Loucy (cell line): ENCODE measurements around the gene RARRES1.

Source experiments
- H2AFZ ChIP-seq: fragments of 200-600 bp; sonication (generic); 2 replicates; pipeline ENCODE4 v1.6.0; 2016; ENCODE audit warnings: antibody characterized with exemption, mild to moderate bottlenecking, low read length, moderate library complexity
- H3F3A ChIP-seq: fragments of 200-600 bp; 2 replicates; pipeline ENCODE4 v1.6.0; 2016; ENCODE audit warnings: antibody characterized with exemption, low read depth, mild to moderate bottlenecking
- H3K27me3 ChIP-seq: fragments of 200-600 bp; sonication (generic); 2 replicates; pipeline ENCODE4 v1.6.1; 2014; ENCODE audit warnings: low read length, mild to moderate bottlenecking; ENCODE audit not compliant: insufficient read depth, poor library complexity, severe bottlenecking
- H3K36me3 ChIP-seq: fragments of 200-600 bp; sonication (generic); 2 replicates; pipeline ENCODE4 v1.6.1; 2016; ENCODE audit warnings: low read length; ENCODE audit not compliant: insufficient read depth
- H3K4me1 ChIP-seq: fragments of 200-600 bp; sonication (generic); 2 replicates; pipeline ENCODE4 v1.5.1; 2014; ENCODE audit warnings: low read length, mild to moderate bottlenecking; ENCODE audit not compliant: insufficient read depth, poor library complexity, severe bottlenecking
- H3K4me2 ChIP-seq: fragments of 200-600 bp; sonication (generic); 2 replicates; pipeline ENCODE4 v1.6.0; 2014; ENCODE audit warnings: antibody characterized with exemption, low read length, low read depth, mild to moderate bottlenecking; ENCODE audit not compliant: poor library complexity, severe bottlenecking
- H3K4me3 ChIP-seq: fragments of 200-600 bp; sonication (generic); 2 replicates; pipeline ENCODE4 v1.5.1; 2014; ENCODE audit warnings: low read length, mild to moderate bottlenecking, mixed read lengths; ENCODE audit not compliant: poor library complexity, severe bottlenecking
- H3K79me2 ChIP-seq: fragments of 200-600 bp; sonication (generic); 2 replicates; pipeline ENCODE4 v1.6.1; 2014; ENCODE audit warnings: low read length; ENCODE audit not compliant: insufficient read depth
- H3K9ac ChIP-seq: fragments of 200-600 bp; sonication (generic); 2 replicates; pipeline ENCODE4 v1.6.0; 2014; ENCODE audit warnings: mild to moderate bottlenecking, low read depth, low read length, moderate library complexity; ENCODE audit not compliant: poor library complexity, severe bottlenecking
- H3K9me2 ChIP-seq: fragments of 200-600 bp; sonication (generic); replicated peaks from 2 replicates; pipeline ENCODE4 v1.6.1; 2016; ENCODE audit warnings: low read depth, low read length, mixed read lengths
- H3K9me3 ChIP-seq: fragments of 200-600 bp; sonication (generic); 2 replicates; pipeline ENCODE4 v1.6.1; 2014; ENCODE audit warnings: mild to moderate bottlenecking, antibody characterized with exemption, low read length, low read depth; ENCODE audit not compliant: insufficient read depth
- H4K20me1 ChIP-seq: fragments of 200-600 bp; sonication (generic); 2 replicates; pipeline ENCODE4 v1.6.0; 2014; ENCODE audit warnings: antibody characterized with exemption, low read length, mild to moderate bottlenecking; ENCODE audit not compliant: insufficient read depth, poor library complexity, severe bottlenecking
- EZH2phosphoT487 ChIP-seq: fragments of 200-600 bp; IDR thresholded peaks from 2 replicates; pipeline ENCODE4 v1.6.1; 2018; ENCODE audit warnings: antibody characterized with exemption, mild to moderate bottlenecking, moderate library complexity, borderline replicate concordance
- TF ChIP-seq, protein P1 (sequence below): fragments of 200-600 bp; sonication (generic); conservative IDR thresholded peaks from 2 replicates; pipeline ENCODE4 v1.5.1; 2014; ENCODE audit warnings: mild to moderate bottlenecking, antibody characterized with exemption, low read length

The RARRES1 gene

DNA sequence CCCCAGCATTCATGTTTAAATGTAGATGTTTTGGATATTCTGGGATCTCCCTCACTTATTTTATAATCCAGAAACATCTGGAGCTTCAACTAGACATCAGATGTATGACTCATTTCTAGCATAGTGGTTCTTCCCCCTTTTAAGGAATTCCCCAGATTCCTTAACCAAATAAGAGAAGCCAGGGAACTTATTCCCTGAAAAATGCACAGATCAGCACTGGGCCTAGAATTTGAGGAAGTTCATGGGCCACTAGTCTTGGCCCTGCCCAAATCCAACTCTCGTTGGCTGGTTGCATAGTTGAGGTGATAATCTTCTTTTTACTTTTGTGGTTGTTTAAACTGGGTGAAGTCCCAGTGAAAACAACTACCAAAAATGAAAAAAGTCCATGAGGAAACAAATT is 20.4 kb downstream of the RARRES1 start:
- Histone ChIP-seq H4K20me1 (no peaks in the 10 kb centered on the region), H3K36me3 (peaks cover 6% of the 10 kb centered on the region; the same call in 1 of the 2 replicates), H2AFZ (no peak overlapping the region), H3F3A (no peaks in the 10 kb centered on the region), H3K4me1 (peaks cover 5% of the 10 kb centered on the region), H3K9me2 (no peaks in the 10 kb centered on the region), H3K4me3 (no peak overlapping the region), H3K79me2 (no peaks in the 10 kb centered on the region), H3K9me3 (no peaks in the 10 kb centered on the region), H3K27me3 (no peaks in the 10 kb centered on the region), H3K9ac (no peak overlapping the region), H3K4me2 (no peak overlapping the region)
- no peak for TF ChIP-seq EZH2phosphoT487
- TF ChIP-seq, protein P1, sequence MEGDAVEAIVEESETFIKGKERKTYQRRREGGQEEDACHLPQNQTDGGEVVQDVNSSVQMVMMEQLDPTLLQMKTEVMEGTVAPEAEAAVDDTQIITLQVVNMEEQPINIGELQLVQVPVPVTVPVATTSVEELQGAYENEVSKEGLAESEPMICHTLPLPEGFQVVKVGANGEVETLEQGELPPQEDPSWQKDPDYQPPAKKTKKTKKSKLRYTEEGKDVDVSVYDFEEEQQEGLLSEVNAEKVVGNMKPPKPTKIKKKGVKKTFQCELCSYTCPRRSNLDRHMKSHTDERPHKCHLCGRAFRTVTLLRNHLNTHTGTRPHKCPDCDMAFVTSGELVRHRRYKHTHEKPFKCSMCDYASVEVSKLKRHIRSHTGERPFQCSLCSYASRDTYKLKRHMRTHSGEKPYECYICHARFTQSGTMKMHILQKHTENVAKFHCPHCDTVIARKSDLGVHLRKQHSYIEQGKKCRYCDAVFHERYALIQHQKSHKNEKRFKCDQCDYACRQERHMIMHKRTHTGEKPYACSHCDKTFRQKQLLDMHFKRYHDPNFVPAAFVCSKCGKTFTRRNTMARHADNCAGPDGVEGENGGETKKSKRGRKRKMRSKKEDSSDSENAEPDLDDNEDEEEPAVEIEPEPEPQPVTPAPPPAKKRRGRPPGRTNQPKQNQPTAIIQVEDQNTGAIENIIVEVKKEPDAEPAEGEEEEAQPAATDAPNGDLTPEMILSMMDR = no peak

DNA sequence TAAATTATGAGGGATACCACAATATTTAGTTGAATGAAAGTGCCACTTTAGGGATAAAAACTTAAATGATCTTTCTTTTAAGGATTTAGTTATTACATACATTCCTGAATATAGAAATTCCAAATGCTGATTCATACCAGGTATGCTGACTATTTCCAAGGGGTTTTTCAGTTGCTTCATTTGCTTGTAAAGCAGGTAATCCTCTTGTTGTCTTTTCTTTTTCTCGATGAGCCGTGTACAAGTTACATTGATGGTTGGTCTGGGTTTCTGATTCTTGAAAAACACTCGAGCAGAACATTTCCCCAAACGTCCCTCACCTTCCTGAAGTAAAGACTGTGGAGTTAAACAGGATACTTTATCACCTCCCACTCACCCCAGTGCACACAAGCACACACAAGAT is 21.7 kb downstream of the RARRES1 start:
- TF ChIP-seq, protein P1 = no peak
- no peak for TF ChIP-seq EZH2phosphoT487
- H3K79me2 ChIP-seq = no peaks in the 10 kb centered on the region
- no peaks in the 10 kb centered on the region for H3F3A ChIP-seq

DNA sequence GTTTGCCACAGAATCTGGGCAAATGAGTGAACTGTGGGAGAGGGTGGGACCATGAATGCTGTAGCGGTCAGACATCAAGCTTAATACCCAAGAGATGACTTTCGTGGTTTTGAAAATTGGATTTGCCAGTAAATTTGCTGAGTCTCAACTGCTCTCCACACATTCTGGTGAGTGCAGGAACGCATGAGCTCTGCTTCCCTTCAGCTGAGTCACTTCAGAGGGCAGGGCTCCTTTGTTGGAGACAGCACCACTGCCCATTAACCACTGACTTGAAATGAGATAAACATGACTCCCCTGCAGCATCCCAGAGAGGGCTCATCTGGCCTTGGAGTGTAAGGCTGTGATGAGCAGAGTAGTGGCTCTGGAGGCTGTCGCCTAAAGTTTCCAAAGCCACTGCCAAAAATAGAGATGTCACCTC is 22.6 kb downstream of the RARRES1 start:
- Histone ChIP-seq H3K9ac (no peak overlapping the region), H3K4me3 (no peak overlapping the region), H3F3A (no peaks in the 10 kb centered on the region), H3K9me3 (no peaks in the 10 kb centered on the region), H3K9me2 (no peaks in the 10 kb centered on the region), H3K36me3 (peaks cover 6% of the 10 kb centered on the region; the same call in 1 of the 2 replicates), H3K4me2 (no peak overlapping the region), H3K79me2 (no peaks in the 10 kb centered on the region), H3K27me3 (no peaks in the 10 kb centered on the region), H2AFZ (no peak overlapping the region), H3K4me1 (peaks cover 5% of the 10 kb centered on the region), H4K20me1 (no peaks in the 10 kb centered on the region)
- TF ChIP-seq EZH2phosphoT487 = no peak
- TF ChIP-seq, protein P1 = no peak

More for the DNA sequence above, 21.7 kb downstream of the RARRES1 start:
- no peak overlapping the region for H3K4me3 ChIP-seq
- H3K4me2 ChIP-seq = no peak overlapping the region
- H3K36me3 ChIP-seq = peaks cover 6% of the 10 kb centered on the region; the same call in 1 of the 2 replicates
- no peaks in the 10 kb centered on the region for H4K20me1 ChIP-seq
- H3K9me2 ChIP-seq = no peaks in the 10 kb centered on the region
- H3K9ac ChIP-seq = no peak overlapping the region
- H3K4me1 ChIP-seq = peaks cover 5% of the 10 kb centered on the region
- H2AFZ ChIP-seq = no peak overlapping the region
- H3K9me3 ChIP-seq = no peaks in the 10 kb centered on the region
- no peaks in the 10 kb centered on the region for H3K27me3 ChIP-seq
